Measurements from ENCODE around the gene MYRF.
A peak's percentile ranks its signal among the peaks of the same experiment; 100 is the strongest.

The MYRF gene

GRCh38 chr11:61754534-61755482 lies 2.4 kb downstream of the MYRF start:
- intact Hi-C loops (cut with DNase I) = no loop called here
- DNase-seq = no peak

GRCh38 chr11:61756147-61756451 lies 3.7 kb downstream of the MYRF start:
- intact Hi-C loops (cut with DNase I) = no loop called here
- no peak for DNase-seq

GRCh38 chr11:61756452-61757212 lies 4.2 kb downstream of the MYRF start:
- intact Hi-C loops (cut with DNase I) = no loop called here
- DNase-seq = no peak

- peak in 4 of 10 donors; percentile 37 to 58 (median 48) for DNase-seq
- intact Hi-C loops (cut with DNase I) = no loop called here
Observed at GRCh38 chr11:61757213-61757862, 4.9 kb downstream of the MYRF start.

- peak in 9 of 10 donors; percentile 62 to 97 (median 86) for DNase-seq
Observed at GRCh38 chr11:61760946-61761345, 8.5 kb downstream of the MYRF start.

GRCh38 chr11:61761440-61762222 lies 9.2 kb downstream of the MYRF start:
- DNase-seq = peak in 1 of 10 donors; percentile 91

More at GRCh38 chr11:61760946-61761345, 8.5 kb downstream of the MYRF start:
- intact Hi-C loops (cut with DNase I) = no loop called here

GRCh38 chr11:61762223-61762615 lies 9.8 kb downstream of the MYRF start:
- no peak for DNase-seq
- intact Hi-C loops (cut with DNase I) = no loop called here

More at GRCh38 chr11:61761440-61762222, 9.2 kb downstream of the MYRF start:
- intact Hi-C loops (cut with DNase I) = no loop called here

GRCh38 chr11:61762798-61763197 lies 10.4 kb downstream of the MYRF start:
- DNase-seq = no peak
- intact Hi-C loops (cut with DNase I) = no loop called here

- DNase-seq = no peak
- intact Hi-C loops (cut with DNase I) = no loop called here
Observed at GRCh38 chr11:61763930-61764605, 11.6 kb downstream of the MYRF start.

GRCh38 chr11:61764606-61765260 lies 12.3 kb downstream of the MYRF start:
- intact Hi-C loops (cut with DNase I) = no loop called here
- DNase-seq = no peak

GRCh38 chr11:61765550-61766253 lies 13.3 kb downstream of the MYRF start:
- intact Hi-C loops (cut with DNase I) = no loop called here
- DNase-seq = no peak

GRCh38 chr11:61766353-61766841 lies 14.0 kb downstream of the MYRF start:
- intact Hi-C loops (cut with DNase I) = no loop called here
- no peak for DNase-seq

GRCh38 chr11:61768376-61769076 lies 16.1 kb downstream of the MYRF start:
- no peak for DNase-seq
- intact Hi-C loops (cut with DNase I) = no loop called here

GRCh38 chr11:61769169-61769920 lies 16.9 kb downstream of the MYRF start:
- DNase-seq = peak in 1 of 10 donors; percentile 80
- intact Hi-C loops (cut with DNase I) = no loop called here

GRCh38 chr11:61769946-61770683 lies 17.7 kb downstream of the MYRF start:
- intact Hi-C loops (cut with DNase I) = no loop called here
- no peak for DNase-seq

- no peak for DNase-seq
- intact Hi-C loops (cut with DNase I) = no loop called here
Observed at GRCh38 chr11:61771195-61771894, 18.9 kb downstream of the MYRF start.
